GM18517 (cell line): ENCODE results near the gene CTNNAL1.

Experiments used
- ATAC-seq: cut with Tn5 transposase; IDR thresholded peaks from one replicate; pipeline ENCODE4 v1.9.1; 2021; ENCODE audit warnings: mild to moderate bottlenecking, moderate library complexity; ENCODE audit not compliant: unreplicated experiment

Gene CTNNAL1

GRCh38 chr9:109030426-109030825 is 17.1 kb upstream of the CTNNAL1 start:
- no peak for ATAC-seq

GRCh38 chr9:109028457-109028856 is 15.2 kb upstream of the CTNNAL1 start:
- no peak for ATAC-seq

GRCh38 chr9:109027176-109027575 is 13.9 kb upstream of the CTNNAL1 start:
- ATAC-seq = no peak

DNA sequence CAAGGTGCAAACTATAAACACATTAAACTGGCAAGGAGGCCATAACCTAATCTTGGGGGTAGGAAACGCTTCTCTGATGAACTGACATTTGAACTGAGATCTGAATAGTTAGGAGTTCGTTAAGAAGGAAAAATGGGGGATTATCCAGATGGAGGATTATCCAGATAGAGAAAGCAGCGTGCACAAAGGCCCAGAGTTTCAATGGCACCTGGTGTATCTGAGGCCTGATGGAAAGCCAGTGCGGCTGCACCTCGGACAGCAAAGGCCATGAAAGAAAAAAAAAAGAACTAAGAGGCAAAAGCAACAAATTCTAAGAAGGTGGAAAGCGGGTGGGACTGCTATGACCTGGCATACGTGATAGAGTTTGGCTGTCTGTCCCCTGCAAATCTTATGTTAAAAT is 13.0 kb upstream of the CTNNAL1 start:
- no peak for ATAC-seq

DNA sequence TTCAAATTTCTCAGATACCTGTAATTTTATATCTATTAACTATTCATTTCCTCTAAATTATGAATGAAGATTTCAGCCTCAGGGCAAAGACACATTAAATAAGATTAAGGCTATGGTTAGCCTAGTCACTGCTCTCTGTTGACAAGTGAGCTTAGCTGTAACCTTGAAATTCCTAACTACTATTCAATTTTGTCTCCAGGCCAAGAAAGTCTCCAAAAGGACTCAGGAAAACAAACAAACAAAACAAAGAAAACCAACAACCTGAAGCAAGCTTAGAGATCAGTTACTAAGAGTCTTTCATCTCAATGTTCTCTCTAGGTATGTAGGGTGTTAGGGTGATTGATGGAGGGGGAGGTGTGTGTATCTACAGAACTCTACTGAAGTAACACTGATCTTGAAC is 9.6 kb upstream of the CTNNAL1 start:
- ATAC-seq = no peak

DNA sequence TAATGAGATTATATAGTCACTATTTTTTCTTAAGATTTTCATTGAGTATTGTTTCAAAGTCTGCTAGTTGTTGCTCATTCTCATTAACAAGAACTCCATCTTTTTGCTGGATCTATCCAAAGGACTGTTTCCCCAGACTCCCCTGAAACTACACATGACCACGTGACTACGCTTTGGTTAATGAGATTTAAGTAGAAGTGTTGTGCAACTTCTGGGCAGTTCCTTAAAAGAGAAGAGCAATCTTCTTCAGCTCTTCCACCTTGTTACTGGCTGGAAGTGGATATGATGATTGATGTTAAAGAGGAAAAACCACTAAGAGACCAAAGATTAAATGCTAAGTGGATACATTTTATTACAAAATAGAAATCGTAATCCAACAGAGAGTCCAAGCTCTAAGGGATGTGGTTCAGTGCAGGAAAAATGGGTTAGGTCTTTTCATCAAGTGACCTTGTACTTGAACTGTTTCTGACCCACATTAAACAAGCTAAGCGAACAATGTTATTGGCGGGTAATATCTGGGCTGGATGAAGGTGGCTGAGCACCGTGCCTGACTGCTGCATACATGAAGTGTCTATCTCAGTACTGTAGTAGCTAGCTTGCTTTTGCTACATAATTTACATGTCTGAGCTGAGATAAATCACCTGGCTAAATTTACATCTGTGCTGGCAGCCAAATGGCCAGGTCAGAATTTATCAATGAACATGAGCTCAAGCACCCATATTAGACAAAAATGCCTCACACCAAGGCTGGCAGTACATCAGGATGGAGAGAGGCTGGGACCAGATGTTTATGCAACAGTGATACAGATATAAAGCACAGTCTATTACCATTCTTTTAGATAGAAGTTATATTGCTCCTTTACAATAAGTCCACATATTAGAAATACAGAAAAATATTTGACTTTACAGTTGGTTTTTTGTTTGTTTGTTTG is 7.5 kb upstream of the CTNNAL1 start:
- ATAC-seq = no peak

GRCh38 chr9:109020113-109020512 is 6.8 kb upstream of the CTNNAL1 start:
- no peak for ATAC-seq

- no peak for ATAC-seq
Observed at GRCh38 chr9:109019420-109019819, 6.1 kb upstream of the CTNNAL1 start.

GRCh38 chr9:109017493-109017892 is 4.2 kb upstream of the CTNNAL1 start:
- peak; percentile 44 for ATAC-seq

DNA sequence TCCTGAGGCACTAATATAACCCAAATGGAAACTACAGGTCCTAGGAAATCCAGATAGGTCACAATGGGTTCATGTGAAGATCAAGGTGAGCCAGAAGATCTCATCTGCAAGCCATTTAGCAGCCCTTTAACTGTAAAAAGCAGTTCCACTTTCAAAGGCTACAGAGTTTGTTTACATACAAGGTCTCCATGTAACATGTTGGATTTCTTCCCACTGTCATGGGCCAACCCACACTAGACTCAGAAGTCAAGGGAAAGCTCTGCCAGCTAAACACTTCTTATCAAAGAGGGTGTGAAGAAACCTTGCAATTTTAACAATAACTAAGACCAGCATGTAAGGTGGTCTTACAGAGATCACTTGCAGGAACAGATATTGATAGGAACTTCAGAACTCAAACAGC is 3.8 kb upstream of the CTNNAL1 start:
- ATAC-seq = no peak

- no peak for ATAC-seq
Observed at GRCh38 chr9:109016132-109016531, 2.8 kb upstream of the CTNNAL1 start.

DNA sequence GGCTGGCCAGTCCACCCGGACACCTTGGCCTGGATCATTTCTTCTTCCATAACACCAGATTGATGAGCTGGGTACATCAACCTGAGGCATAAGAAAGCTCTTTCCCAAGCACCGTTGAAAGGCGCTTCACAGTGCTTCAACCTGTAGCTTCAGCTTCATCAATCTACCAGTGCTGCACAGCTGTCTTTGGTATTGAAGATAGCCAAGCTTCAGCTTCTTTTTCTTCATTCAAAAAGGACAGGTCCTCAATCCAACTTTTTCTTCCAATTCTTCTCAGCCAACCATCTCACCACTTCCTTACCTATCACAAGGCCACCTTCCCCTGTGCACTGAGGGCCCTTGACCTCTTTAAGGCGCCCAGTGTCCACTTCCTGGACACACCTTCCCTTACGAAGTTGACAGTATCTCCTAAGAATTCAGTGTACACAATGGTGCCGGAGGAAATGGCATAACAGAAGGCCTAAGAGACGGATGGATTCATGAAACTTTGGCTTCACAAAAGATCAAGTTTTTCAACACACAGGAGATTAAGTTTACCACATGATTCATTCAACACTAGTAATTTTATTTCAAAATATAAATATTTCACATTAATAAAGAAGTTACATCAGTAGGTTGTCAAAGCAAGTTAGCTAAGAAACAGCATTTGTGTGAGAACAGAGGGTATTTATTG is 1.4 kb upstream of the CTNNAL1 start:
- no peak for ATAC-seq

GRCh38 chr9:109013679-109014607 is 644 bp upstream of the CTNNAL1 start:
- ATAC-seq = no peak

DNA sequence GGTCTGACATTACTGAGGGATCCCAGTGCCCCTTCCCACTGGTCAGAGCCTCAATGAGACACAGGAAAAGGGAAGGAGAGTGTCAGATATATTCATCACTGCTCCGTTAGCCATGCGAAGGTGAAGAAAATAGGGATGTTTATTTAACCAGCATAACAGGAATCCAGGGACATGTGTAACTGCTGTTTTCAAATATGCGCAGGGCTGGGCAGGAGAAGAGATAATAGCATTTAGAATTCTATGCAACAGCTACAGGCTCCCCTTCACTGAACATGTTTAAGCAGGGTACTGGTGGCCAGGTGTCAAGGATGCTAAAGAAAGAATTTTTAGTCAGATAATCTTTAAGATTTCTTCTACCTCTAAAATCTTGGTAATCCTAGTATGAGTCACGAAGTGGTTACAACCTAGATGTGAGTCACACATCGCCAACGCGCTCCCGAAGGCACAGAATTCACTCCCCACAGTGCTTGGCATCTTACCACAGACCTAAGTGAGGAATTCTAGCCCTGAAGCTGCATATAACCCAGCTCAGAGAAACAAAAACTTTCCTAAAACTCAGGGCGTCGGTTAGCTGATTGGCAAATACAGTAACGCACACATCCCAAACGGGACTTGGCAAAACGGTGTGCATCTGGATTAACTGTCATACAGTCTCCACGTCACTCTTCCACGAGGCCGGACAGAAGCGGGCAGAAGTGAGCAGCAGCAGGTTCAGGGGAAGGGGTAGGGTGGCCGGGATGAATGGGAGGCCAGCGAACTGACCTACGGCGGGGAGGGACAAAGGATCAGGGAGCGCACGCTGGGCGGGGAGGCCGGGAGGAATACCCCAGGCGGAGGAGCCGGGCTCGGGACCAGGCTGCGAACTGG is 1.1 kb downstream of the CTNNAL1 start:
- ATAC-seq = peak; percentile 47

- ATAC-seq = no peak
Observed at GRCh38 chr9:109011231-109011671, 2.0 kb downstream of the CTNNAL1 start.

GRCh38 chr9:109010746-109011145 is 2.6 kb downstream of the CTNNAL1 start:
- ATAC-seq = peak; percentile 50

- ATAC-seq = no peak
Observed at GRCh38 chr9:109005678-109006077, 7.6 kb downstream of the CTNNAL1 start.

GRCh38 chr9:109003116-109003515 is 10.2 kb downstream of the CTNNAL1 start:
- ATAC-seq = no peak

DNA sequence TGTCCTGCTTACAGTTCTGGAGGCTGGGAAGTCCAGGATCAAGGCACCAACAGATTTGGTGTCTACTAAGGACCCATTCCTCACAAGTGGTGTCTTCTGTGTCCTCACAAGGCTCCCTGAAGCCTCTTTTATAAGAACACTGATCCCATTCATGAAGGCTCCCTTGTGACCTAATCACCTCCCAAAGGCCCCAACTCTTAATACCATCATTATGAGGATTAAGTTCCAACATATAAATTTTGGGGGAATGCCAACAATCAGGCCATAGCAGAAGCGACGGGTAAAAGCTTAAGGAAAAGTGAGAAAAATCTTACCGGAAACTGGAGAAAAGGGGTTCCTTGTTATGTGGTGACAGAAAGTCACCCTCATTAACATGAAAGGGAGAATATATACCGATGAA is 11.2 kb downstream of the CTNNAL1 start:
- no peak for ATAC-seq

DNA sequence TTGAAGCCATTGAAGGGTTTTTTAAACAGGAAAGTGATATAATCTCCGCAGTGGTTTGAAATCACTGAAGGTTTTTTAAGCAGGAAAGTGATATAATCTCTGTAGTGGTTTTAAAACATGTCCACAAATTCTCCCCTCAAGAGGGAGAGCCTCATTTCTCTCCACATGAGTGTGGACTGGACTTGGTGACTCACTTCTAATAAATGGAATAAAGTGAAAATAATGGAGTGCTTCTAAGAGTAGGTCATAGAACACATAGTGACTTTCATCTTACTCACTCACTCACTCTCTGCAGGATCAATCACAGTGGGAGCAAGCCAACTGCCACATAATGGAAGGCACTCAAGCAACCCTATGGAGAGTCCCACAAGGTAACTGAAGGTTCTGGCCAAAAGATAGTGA is 12.0 kb downstream of the CTNNAL1 start:
- ATAC-seq = no peak
